GM18907 (cell line): ENCODE results near the gene ARHGAP10.

Experiments used
- ATAC-seq: cut with Tn5 transposase; IDR thresholded peaks from one replicate; pipeline ENCODE4 v1.9.1; 2021; ENCODE audit warnings: mild to moderate bottlenecking, moderate library complexity; ENCODE audit not compliant: unreplicated experiment

ARHGAP10 gene

DNA sequence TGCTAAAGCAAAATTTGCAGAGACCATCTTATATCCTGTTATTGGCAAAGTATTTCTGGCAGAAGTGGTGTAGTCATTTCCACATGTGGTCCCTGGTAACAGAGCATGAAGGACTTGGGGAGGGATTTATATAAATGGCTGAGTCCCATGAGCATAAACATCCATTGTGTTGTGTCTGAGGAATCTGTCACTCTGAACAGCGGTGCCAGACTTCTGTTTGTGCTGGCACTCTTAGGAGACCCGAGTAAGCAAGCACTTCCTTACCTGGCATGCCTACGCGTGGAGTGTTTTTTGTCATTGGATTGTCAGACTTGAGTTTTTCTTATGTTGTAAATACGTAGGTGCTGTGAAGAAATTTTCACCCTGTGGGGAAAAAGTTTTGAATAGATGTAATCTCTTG is 285.9 kb downstream of the ARHGAP10 start:
- no peak for ATAC-seq

DNA sequence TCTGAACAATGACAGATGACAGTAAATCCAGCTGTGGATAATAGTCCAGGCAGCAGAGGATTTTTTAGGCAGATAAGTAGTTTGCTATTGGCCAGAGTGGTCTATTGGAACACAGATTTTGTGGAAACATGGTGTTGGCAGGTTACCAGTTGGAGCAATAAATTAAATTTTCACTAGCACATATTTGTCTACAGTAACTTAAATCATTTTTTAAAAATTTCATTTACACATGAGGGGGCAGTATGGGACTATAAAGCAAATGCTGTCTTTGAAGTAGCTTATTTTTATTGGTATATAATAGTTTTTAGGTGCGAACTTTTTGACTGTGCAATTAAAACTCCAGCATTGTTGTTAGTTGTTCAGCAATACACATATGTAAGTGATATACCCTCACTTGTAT is 289.8 kb downstream of the ARHGAP10 start:
- no peak for ATAC-seq

- no peak for ATAC-seq
Measured at GRCh38 chr4:148022975-148023374, 291.1 kb downstream of the ARHGAP10 start.

DNA sequence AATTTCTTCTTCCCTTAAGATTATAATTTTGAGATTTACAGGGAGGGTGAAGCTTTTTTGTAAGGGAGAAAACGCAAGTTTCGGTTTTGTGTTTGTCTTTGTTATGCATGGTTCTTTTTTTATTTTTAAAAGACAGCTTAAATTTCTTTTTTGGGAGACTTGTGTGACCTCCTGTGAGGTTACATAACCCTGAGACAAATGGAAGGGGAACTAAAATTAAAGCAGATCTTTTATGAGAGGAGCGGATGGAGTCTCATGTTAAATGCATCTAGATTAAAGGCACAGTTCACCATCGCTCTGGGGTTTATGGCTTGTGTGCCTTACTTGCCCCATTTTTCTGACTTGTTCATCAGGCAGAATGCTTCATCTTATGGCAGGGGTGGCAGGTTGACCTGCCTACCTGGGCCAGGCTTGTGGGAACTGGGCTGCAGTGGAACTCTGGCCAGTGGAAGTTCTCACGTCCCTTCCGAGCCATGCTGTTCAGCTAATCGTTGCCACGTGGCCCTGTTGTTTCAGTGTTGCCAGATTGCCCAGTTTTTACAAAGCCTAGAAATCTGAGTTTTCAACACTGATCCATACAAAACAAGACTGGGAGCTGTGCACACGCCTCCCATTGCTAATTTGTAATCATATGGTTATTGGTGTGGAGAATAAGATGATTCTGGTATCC is 291.8 kb downstream of the ARHGAP10 start:
- ATAC-seq = no peak

DNA sequence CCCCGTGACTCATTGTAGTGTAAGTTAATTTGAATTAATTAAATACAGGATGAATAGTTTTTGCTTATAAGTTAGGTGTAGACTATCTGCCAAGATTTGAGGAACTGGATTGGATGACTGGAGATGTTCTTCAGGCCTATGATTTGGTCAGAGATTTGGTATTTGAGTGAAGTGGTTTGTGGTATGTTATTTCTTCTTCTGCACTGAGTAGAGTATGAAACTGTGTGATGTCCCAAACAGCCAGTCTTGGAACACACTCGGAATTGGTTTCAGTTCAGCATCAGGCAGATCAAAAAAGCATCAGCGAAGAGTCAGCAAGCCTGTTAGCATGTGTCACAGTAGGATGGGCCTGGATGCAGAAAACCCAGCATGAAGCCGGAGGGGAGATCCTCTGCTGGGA is 294.1 kb downstream of the ARHGAP10 start:
- ATAC-seq = no peak

GRCh38 chr4:148027201-148027600 is 295.3 kb downstream of the ARHGAP10 start:
- ATAC-seq = no peak

- ATAC-seq = no peak
Measured at GRCh38 chr4:148029781-148030180, 297.9 kb downstream of the ARHGAP10 start.

DNA sequence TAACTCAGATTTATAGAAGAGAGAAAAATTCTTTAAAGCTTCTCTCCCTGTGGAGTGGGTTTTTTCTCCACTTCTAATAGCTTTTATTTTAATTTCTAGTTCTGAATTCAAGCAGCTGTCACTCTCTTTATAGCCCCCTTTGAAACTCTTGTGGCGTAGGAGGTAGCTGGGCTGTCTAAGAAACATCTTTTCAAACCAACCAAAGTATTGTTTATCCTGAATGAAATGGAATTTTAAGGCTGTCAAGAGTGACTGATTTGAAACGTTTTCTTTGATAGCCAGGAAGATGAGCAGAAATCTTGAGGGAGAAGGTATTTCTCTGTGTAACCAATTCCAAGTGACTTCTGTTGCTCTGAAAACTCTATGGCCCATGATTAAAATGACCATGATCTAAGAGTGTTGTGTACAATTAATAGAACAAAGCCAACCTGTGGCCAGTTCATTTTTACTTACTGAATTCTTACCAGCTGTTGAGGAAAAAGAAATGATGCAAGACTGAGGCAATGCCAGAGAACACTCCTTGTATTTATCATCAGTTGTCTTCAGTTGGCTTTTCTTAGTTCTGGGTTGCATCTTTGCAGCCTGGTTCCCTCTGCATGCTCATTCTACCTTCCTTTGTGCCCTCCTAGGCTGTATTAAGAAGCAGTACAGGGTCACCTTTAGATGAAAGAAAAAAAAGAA is 298.4 kb downstream of the ARHGAP10 start:
- ATAC-seq = no peak

- no peak for ATAC-seq
Measured at GRCh38 chr4:148034813-148035212, 302.9 kb downstream of the ARHGAP10 start.

DNA sequence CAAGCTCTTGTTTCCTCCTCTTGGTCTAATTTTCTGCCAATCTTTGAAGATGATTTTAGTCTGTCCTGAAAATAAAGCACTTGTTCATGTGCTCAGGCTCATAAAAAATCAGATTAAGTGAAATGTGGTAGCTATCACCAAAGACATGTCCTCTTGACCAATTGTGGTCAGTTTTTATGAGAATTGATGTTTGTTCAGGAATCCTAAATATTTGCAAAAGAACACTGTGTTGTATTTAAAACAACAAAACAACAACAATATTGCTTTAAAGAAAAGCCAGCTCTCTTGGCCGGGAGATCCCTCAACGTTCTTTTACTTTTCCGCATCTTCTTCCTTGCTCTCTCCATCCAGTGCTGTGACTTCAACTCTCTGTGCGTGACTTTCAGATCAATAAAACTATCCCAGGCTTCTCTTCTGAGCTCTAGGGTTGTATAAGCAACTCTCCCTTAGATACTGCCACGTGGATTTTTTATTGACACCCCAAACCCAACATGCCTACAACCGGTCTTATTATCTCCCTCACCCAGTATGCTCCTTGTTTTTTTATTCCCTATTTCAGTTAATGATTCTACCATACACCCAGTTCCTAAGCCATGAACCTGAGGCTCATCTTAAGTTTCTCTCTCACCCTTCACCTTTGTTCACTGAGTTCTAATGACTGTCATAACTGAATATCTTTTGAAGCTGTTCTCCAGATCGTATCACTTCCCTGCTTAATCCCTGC is 309.9 kb downstream of the ARHGAP10 start:
- no peak for ATAC-seq

- no peak for ATAC-seq
Measured at GRCh38 chr4:148044089-148044911, 312.4 kb downstream of the ARHGAP10 start.

- peak; percentile 97 for ATAC-seq
Measured at GRCh38 chr4:148044912-148045352, 313.0 kb downstream of the ARHGAP10 start.

- no peak for ATAC-seq
Measured at GRCh38 chr4:148048598-148048997, 316.7 kb downstream of the ARHGAP10 start.

DNA sequence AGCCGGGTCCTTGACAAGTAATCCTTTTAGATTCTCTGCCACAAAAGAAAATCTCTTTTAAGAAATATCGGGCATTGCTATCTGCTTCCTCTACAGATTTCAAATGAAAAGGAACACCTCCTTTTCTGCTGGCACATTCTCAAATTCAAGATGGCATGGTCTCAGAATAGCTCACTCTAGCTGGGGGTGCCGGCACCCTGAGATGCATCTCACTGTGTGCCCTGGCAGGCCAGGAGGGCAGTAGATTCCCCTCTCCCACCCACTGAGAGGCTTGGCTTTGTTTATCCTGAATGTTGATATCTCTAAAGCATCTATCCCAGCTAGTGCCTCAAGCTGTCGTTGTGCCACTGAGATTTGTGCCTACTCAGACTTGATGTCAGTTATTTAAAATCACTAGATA is 319.5 kb downstream of the ARHGAP10 start:
- ATAC-seq = no peak

- no peak for ATAC-seq
Measured at GRCh38 chr4:148052448-148052847, 320.6 kb downstream of the ARHGAP10 start.

GRCh38 chr4:148053298-148054003 is 321.6 kb downstream of the ARHGAP10 start:
- ATAC-seq = no peak

DNA sequence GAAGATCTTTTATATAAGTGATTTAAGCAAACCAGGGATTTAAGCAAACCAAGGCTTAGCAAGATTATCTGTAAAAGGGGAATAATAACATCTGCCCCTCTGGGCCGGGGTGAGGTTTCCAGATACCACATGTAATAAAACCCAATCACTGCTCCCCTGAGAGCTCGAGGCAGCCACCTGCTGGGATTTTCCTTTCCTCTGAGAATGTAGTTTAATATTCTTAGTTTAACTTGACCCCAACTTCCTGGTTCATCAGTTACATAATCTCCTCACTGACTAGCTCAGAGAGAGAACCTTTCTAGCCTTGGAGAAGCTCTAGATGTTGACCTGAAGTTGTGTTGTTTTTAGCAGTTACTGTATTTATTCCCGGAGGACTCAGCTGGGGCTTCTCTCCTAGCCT is 322.4 kb downstream of the ARHGAP10 start:
- ATAC-seq = peak; percentile 10

DNA sequence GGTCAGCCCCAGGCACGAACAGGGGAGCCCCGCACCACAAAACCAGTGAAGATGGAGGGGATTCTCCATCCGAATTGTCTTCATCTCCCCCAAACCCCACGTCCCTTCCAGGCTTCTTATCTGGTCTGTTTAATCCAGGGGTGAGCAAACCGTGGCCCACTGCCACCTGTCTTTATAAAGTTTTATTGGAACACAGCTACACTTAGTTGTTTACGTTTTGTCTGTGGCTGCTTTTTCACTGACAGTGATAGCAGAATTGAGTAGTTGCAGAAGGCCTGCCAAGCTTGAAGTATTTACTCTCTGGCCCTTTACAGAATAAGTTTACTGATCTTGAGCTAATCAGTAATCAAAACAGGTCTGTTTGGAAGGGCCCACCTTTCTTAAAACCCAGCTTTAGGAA is 324.0 kb downstream of the ARHGAP10 start:
- peak; percentile 38 for ATAC-seq

DNA sequence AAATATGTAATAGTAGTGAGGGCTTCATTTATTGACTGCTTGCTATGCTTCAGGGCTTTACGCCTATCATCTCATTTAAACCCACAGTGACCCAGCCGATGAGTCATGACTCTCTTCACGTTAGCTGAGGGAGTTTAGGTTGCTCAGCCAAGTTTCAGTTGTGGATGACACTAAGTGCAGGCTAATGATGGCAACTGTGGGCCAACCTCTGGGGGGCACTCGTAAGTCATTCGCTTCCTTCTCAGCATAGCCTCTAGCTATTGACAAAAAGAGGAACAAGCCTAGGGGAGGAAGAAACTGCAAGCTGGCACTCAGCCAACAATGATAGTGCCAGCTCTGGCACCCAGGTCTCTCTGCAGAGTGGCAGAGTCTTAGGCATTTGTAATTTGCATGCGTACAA is 325.0 kb downstream of the ARHGAP10 start:
- ATAC-seq = peak; percentile 83

- ATAC-seq = peak; percentile 53
Measured at GRCh38 chr4:148057516-148057915, 325.6 kb downstream of the ARHGAP10 start.
